Non-pigmented ciliary epithelial cell (primary cell): ENCODE measurements around the gene MYL3.
"Not testable (repeated sequence)": the region's sequence is repeated elsewhere in the genome, so short reads cannot be mapped to it uniquely, and the experiment has no call there.

ENCODE experiments used
- DNase-seq: peaks from one replicate; pipeline ENCODE4 v3.0.0-alpha.2; 2010; ENCODE audit warnings: low read depth

MYL3 gene

DNA sequence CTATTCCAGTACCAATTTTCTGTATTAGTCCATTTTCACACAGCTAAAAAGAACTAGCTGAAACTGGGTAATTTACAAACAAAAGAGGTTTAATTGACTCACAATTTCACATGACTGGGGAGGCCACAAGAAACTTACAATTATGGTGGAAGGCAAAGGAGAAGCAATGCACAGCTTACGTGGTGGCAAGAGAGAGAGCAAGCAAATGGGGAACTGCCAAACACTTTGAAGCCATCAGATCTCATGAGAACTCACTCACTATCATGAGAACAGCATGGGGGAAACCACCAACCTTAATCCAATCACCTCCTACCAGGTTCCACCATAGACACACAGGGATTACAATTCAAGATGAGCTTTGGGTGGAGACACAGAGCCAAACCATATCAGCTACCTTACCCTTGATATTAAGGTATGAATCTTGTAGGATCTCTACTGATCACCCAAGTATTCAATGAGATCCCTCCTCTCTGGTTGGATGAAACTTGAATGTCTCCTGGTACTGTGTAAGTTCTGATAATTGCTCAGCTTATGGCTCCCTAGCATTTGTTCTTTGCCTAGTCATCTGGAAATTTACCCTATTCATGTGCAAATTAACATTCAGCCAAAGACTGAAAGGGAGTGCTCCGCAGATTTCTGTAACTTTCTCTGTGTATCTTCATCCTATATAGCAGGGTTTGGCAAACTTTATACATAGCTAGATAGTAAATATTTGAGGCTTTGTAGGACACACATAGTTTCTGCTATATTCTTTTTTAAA, 38.9 kb downstream of the MYL3 start:
- DNase-seq, result no peak

DNA sequence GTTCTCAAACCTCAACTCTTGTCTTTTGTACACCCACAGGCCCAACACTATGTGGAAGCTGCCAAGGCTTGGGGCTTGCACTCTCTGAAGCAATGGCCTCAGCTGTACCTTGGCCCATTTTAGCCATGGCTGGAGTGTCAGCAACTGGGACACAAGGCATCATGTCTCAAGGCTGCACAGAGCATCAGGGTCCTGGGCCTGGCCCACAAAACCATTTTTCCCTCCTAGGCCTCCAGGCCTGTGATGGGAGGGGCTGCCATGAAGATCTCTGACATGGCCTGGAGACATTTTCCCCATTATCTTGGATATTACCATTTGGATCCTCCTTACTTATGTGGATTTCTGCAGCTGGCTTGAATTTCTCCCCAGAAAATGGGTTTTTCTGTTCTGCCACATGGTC, 39.9 kb downstream of the MYL3 start:
- not testable (repeated sequence) for DNase-seq

DNA sequence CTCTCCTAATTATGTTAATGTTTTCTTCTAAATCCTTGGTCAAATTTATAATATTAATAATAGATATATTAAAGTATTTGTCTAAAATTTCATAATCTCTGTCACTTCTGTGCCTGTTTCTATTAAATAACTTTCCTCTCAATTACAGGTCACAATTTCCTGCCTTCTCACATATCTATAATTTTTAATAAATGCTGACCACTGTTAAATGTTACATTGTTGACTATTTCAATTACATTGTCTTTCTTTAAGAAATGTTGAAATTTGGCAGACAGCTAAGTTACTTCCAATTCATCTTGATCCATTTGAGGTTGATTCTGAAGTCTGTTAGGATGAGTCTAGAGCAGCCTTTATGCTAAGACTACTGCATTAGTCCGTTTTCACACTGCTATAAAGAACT, 41.7 kb downstream of the MYL3 start:
- DNase-seq, result no peak

DNA sequence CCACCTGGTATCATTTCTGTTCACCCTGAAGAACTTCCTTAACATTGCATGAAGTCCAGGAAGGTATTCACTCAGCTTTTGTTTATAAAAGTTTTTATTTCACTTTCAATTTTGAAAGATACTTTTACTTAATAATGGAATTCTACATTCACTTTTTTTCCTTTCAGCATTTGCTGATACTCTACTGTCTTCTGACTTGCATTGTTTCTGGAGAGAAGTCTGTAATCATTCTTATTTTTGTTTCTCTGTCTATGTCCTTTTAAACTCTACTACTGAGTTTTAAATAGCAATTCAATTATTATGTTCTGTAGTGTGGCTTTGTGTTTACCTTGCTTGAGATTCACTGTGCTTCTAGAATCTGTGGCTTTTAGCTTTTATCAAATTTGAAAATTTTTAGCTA, 42.4 kb downstream of the MYL3 start:
- DNase-seq, result no peak

DNA sequence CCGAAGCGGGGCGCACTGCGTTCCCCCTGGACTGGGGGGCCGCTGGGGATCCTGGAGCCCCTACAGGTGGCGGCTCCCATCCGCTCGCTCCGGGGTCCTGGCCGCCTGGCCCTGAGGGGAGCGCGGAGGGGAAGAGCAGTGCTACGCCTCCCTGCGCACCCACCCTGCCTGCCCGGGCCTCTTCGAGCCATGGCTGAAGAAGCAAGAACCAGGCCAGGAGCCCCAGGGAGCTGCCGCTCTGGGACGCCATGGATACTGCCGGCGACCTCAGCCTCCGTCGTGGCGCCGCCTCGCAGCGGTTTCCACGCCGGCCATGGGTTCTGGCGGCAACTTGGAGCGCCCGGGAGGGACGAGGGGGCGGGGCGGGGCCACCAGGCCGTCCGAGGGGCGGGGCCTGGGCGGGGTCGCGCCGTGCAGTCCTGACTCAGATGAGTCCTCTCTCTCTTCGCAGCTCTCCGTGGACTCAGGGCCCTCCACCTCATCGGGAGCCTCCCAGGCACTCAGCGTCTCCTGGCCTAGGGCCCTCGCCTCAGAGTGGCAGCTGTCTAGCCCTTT, 50.9 kb downstream of the MYL3 start:
- DNase-seq, result no peak

DNA sequence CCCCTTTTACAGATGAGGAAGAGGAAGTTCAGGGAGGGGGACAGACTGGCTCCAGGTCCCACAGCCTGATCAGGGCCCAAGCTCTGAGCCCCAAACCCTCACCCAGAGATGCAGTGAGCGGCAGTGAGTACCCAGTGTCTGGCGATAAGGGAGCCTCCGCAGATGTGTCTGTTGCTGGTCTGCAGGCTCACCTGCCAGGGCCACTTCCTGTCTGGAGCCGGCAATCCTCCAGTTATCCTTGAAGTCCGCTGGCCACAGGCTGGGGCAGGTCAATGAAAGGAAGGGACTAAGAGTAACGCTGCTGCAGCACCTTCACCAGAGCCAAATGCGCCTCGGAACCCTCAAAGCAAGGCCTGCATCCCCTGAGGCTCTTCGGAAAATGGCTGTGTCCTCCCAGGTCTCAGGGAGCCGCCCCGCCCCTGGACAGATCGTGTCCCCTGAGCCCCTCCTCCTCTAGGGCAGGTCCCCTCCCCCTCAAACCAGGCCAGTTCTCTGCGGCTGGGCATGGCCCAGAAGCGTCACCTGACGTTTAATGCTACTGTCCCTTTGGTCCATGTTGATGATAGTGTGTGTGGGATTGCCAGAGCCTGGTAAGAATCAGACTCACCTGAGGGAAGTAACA, 51.5 kb downstream of the MYL3 start:
- no peak for DNase-seq

DNA sequence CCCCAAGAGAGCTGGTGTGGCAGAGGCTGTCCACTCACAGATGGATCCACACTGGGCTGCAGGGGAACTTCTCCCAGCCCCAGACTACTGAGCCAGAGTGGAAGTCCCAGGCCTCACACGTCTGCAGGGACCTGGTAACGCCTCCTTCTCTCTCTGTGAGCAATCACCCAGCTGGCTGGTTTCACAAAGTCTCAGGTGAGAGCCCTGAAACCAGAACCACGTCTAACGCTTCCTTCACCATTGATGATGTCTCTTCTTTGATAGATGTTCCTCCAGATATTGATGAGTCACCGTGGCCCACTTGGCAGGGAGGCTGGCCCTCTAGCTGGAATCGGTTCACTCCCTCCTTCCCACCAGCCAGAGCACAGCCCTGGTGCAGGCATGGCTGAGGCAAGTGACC, 54.5 kb downstream of the MYL3 start:
- DNase-seq, result not testable (repeated sequence)
